Thymus (tissue), 14 donors: ENCODE data around the gene ZNF260. TPM values are rescaled to one million over a fixed set of nuclear protein-coding genes. Genes with fewer than 3 reads are reported as not detected.

ENCODE experiments used
- DNase-seq, 9 donors: peaks; one replicate each; pipeline ENCODE4 v3.0.0-alpha.2; 2013; ENCODE audit warnings: low spot score in 9 of 9, low read depth in 6 of 9, missing footprints in 1 of 9
- H3K27ac ChIP-seq, 2 donors: one replicate each; pipeline ENCODE4 v1.5.1; 2013; ENCODE audit warnings: control low read depth in 1 of 2, low read depth in 1 of 2, low read length in 1 of 2, mild to moderate bottlenecking in 1 of 2, moderate library complexity in 1 of 2
- H3K27me3 ChIP-seq, 2 donors: one replicate each; pipeline ENCODE4 v1.5.1; 2013; ENCODE audit warnings: low read length in 1 of 2; ENCODE audit not compliant: control insufficient read depth in 2 of 2, insufficient read depth in 1 of 2
- H3K36me3 ChIP-seq, 2 donors: one replicate each; pipeline ENCODE4 v1.5.1; 2013; ENCODE audit warnings: low read length in 1 of 2, mild to moderate bottlenecking in 1 of 2, moderate library complexity in 1 of 2; ENCODE audit not compliant: control insufficient read depth in 2 of 2, insufficient read depth in 2 of 2
- H3K4me1 ChIP-seq, 2 donors: one replicate each; pipeline ENCODE4 v1.5.1; 2013; ENCODE audit warnings: low read length in 2 of 2; ENCODE audit not compliant: control insufficient read depth in 2 of 2, insufficient read depth in 2 of 2
- H3K4me3 ChIP-seq, 2 donors: one replicate each; pipeline ENCODE4 v1.5.1; 2013; ENCODE audit warnings: low read length in 2 of 2, control low read depth in 1 of 2, mild to moderate bottlenecking in 1 of 2
- H3K9me3 ChIP-seq, 2 donors: one replicate each; pipeline ENCODE4 v1.5.1; 2013; ENCODE audit warnings: low read length in 1 of 2, mild to moderate bottlenecking in 1 of 2; ENCODE audit not compliant: control insufficient read depth in 2 of 2, insufficient read depth in 1 of 2
- WGBS: extraction: QIAGEN DNeasy Blood & Tissue Kit; methylation state at CpG from one replicate; pipeline ENCODE4 v1.1.7; 2013; 5-methylcytosine and 5-hydroxymethylcytosine counted together
- long read RNA-seq, 10 donors: transcript quantifications; one replicate each; lab custom pipeline, GENCODE V29; 2026
- polyA plus RNA-seq: library from polyadenylated mRNA; stranded (reverse); fragments of 200-250 nt; gene quantifications from one replicate; pipeline ENCODE4 v1.2.3, GENCODE V29; 2013
- total RNA-seq: library from RNA; stranded (reverse); fragments of 120-200 nt; gene quantifications from one replicate; pipeline ENCODE4 v1.2.4, GENCODE V29; 2013
- donor health status: healthy.

Gene ZNF260
- total RNA-seq = 9.7 TPM
- polyA plus RNA-seq = 9.4 TPM
- long read RNA-seq, donor 1 = 0 reads
- long read RNA-seq, donor 2, full-length matches to known transcripts = 1 of 1 reads
- long read RNA-seq, donor 2, partial matches to known transcripts = 0 of 1 reads
- long read RNA-seq, donor 2, other reads (novel, unspliced or antisense) = 0 of 1 reads
- long read RNA-seq, donor 3, full-length matches to known transcripts = 2 of 2 reads
- long read RNA-seq, donor 3, partial matches to known transcripts = 0 of 2 reads
- long read RNA-seq, donor 3, other reads (novel, unspliced or antisense) = 0 of 2 reads
- long read RNA-seq, donor 4, full-length matches to known transcripts = 2 of 2 reads
- long read RNA-seq, donor 4, partial matches to known transcripts = 0 of 2 reads
- long read RNA-seq, donor 4, other reads (novel, unspliced or antisense) = 0 of 2 reads
- long read RNA-seq, donor 5, full-length matches to known transcripts = 4 of 4 reads
- long read RNA-seq, donor 5, partial matches to known transcripts = 0 of 4 reads
- long read RNA-seq, donor 5, other reads (novel, unspliced or antisense) = 0 of 4 reads
- long read RNA-seq, donor 6, full-length matches to known transcripts = 4 of 4 reads
- long read RNA-seq, donor 6, partial matches to known transcripts = 0 of 4 reads
- long read RNA-seq, donor 6, other reads (novel, unspliced or antisense) = 0 of 4 reads
- long read RNA-seq, donor 7, full-length matches to known transcripts = 1 of 1 reads
- long read RNA-seq, donor 7, partial matches to known transcripts = 0 of 1 reads
- long read RNA-seq, donor 7, other reads (novel, unspliced or antisense) = 0 of 1 reads
- long read RNA-seq, donor 8 = 0 reads
- long read RNA-seq, donor 9, full-length matches to known transcripts = 4 of 4 reads
- long read RNA-seq, donor 9, partial matches to known transcripts = 0 of 4 reads
- long read RNA-seq, donor 9, other reads (novel, unspliced or antisense) = 0 of 4 reads
- long read RNA-seq, donor 10, full-length matches to known transcripts = 1 of 1 reads
- long read RNA-seq, donor 10, partial matches to known transcripts = 0 of 1 reads
- long read RNA-seq, donor 10, other reads (novel, unspliced or antisense) = 0 of 1 reads

- Histone ChIP-seq H3K4me1 (peaks cover 6 to 9% of the 10 kb centered on the region in 2 donors), H3K27me3 (no peaks in the 10 kb centered on the region), H3K9me3 (peaks cover 1 to 11% of the 10 kb centered on the region in 2 donors), H3K4me3 (peak within 1 kb of the TSS; percentile 88 to 92), H3K27ac (peak within 1 kb of the TSS; percentile 83 to 94), H3K36me3 (peaks cover 5 to 9% of the 10 kb centered on the region in 2 donors)
- under 1% methylated on average over 55 of the region's 55 CpGs for WGBS
- DNase-seq = peak; percentile 86 to 97 (median 93)
These were observed at the start of gene ZNF260 for GRCh38 chr19:36528194-36528920. Gene ZNF260, minus strand, starts transcription at chr19:36528271. Its CDS starts 13,033 bp downstream, at chr19:36515238.

GRCh38 chr19:36577271-36577996 lies 49.4 kb upstream of the ZNF260 start:
- peaks cover 2 to 8% of the 10 kb centered on the region in 2 donors for H3K4me1 ChIP-seq
- DNase-seq = no peak
- H3K4me3 ChIP-seq = no peak overlapping the region
- peaks cover 1 to 5% of the 10 kb centered on the region in 2 donors for H3K9me3 ChIP-seq
- WGBS = 100% methylated on average over 3 of the region's 3 CpGs
- no peak overlapping the region for H3K27ac ChIP-seq
- H3K36me3 ChIP-seq = peaks cover 15% of the 10 kb centered on the region in 2 donors
- no peaks in the 10 kb centered on the region for H3K27me3 ChIP-seq

- DNase-seq = no peak
- no peak overlapping the region for H3K27ac ChIP-seq
- peaks cover 2 to 9% of the 10 kb centered on the region in 2 donors for H3K4me1 ChIP-seq
- no peaks in the 10 kb centered on the region for H3K27me3 ChIP-seq
- no peak overlapping the region for H3K4me3 ChIP-seq
- 97% methylated on average over 2 of the region's 2 CpGs for WGBS
- peaks cover 3 to 5% of the 10 kb centered on the region in 2 donors for H3K9me3 ChIP-seq
- H3K36me3 ChIP-seq = peaks cover 21 to 22% of the 10 kb centered on the region in 2 donors
These were observed 46.7 kb upstream of the ZNF260 start for GRCh38 chr19:36574741-36575140.

GRCh38 chr19:36573895-36574720 lies 46.0 kb upstream of the ZNF260 start:
- Histone ChIP-seq H3K27ac (peak overlapping the region; percentile 86 to 92), H3K4me3 (peak overlapping the region; percentile 76 to 92), H3K4me1 (peaks cover 2 to 9% of the 10 kb centered on the region in 2 donors), H3K9me3 (peaks cover 3 to 5% of the 10 kb centered on the region in 2 donors), H3K36me3 (peaks cover 24 to 25% of the 10 kb centered on the region in 2 donors), H3K27me3 (no peaks in the 10 kb centered on the region)
- DNase-seq = peak in 1 of 9 donors; percentile 16
- WGBS = 43% methylated on average over 18 of the region's 18 CpGs

DNA sequence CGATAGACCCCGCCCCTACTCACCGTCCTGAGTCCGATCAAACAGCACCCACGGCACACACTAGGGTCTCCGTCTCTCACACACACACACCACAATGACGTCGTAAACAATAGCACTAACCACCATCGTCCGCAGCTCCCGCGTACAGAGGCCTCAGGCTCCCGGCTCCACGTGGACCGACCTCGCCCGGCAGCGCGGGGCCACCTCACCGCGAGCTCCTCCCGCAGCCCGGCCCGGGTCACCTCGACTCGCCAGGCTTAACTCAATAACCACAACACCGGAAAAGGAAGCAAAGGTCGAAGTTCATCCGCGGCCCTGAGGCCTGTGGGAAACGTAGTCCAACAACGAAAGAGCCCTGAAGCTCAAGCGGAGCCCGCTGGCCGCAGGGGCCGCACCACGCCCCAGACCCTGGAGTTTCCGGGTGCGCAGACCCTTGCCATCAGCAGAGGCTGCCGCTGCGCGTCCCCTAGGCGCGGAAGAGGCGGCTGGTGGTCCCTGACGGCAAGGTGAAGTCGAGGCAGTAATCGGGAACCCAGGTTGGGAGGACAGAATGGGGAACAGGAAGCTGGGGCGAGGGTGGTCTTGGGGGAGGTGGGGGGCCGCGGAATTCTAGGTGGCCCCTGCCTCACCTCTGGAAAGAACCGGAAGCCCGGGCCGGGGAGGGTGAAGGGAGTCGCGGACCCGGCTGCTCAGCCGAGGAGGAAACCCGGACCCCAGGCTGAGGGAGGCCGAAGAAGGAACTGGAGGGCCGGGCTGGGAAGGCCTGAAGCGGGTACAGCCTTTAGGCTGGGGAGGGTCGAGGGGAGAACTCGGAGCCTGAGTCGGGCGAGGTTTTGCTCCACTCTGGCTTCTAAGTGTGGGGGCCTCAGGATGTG lies 45.2 kb upstream of the ZNF260 start, which contains the start of gene ZNF529:
ZNF529 (minus strand) TSS at position 273 of the 875 bp plus-strand sequence. CDS start 946 bp downstream, outside the sequence.
- H3K4me3 ChIP-seq = peak within 1 kb of the TSS; percentile 76 to 92
- H3K4me1 ChIP-seq = peaks cover 2 to 9% of the 10 kb centered on the region in 2 donors
- H3K27ac ChIP-seq = peak within 1 kb of the TSS; percentile 86 to 92
- H3K27me3 ChIP-seq = no peaks in the 10 kb centered on the region
- H3K9me3 ChIP-seq = peaks cover 0 to 3% of the 10 kb centered on the region in 2 donors
- H3K36me3 ChIP-seq = peaks cover 20 to 26% of the 10 kb centered on the region in 2 donors
- under 1% methylated on average over 66 of the region's 66 CpGs for WGBS
- DNase-seq = peak; percentile 75 to 95 (median 85)

DNA sequence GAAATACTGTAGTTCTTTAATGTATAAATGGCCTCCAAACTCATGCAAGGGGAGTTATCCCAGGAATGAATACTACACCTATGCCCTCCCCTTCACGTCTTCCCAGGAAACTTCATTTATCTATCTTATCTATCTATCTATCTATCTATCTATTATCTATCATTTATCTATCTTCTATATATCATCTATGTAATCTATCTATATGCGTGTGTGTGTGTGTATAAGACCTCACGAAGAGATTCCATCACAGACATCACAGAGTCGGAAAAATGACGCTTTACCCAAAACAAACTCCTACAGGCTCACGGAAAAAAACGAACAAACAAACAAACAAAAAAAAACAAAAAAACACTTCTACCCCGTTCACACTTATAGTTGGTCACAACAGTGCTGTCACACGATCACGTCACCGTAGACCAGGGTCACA lies 44.5 kb upstream of the ZNF260 start:
- H3K9me3 ChIP-seq = peaks cover 0 to 3% of the 10 kb centered on the region in 2 donors
- H3K4me1 ChIP-seq = peaks cover 2 to 9% of the 10 kb centered on the region in 2 donors
- H3K27ac ChIP-seq = peak overlapping the region; percentile 86 to 92
- no peak for DNase-seq
- 5% methylated on average over 11 of the region's 11 CpGs for WGBS
- H3K4me3 ChIP-seq = peak overlapping the region; percentile 76 to 92
- no peaks in the 10 kb centered on the region for H3K27me3 ChIP-seq
- peaks cover 21 to 24% of the 10 kb centered on the region in 2 donors for H3K36me3 ChIP-seq

GRCh38 chr19:36564391-36564790 lies 36.3 kb upstream of the ZNF260 start:
- H3K36me3 ChIP-seq = peaks cover 3 to 23% of the 10 kb centered on the region in 2 donors
- peaks cover 13 to 22% of the 10 kb centered on the region in 2 donors for H3K9me3 ChIP-seq

More at GRCh38 chr19:36564391-36564790, 36.3 kb upstream of the ZNF260 start:
- no peaks in the 10 kb centered on the region for H3K27me3 ChIP-seq
- 97% methylated on average over 1 of the region's 1 CpG for WGBS
- no peaks in the 10 kb centered on the region for H3K4me1 ChIP-seq
- no peak for DNase-seq
- H3K4me3 ChIP-seq = no peak overlapping the region
- no peak overlapping the region for H3K27ac ChIP-seq
